GM06990 (cell line): ENCODE results near the gene CHN2.

Experiments used
- DNase-seq: peaks from one replicate; pipeline ENCODE4 v3.0.0-alpha.2; 2011; ENCODE audit not compliant: insufficient read length; ENCODE audit errors: extremely low read depth
- H3K27me3 ChIP-seq: replicated peaks from 2 replicates; pipeline ENCODE4 v1.6.0; 2011; ENCODE audit warnings: low read length; ENCODE audit not compliant: control insufficient read depth, insufficient read depth
- H3K36me3 ChIP-seq: 2 replicates; pipeline ENCODE4 v1.5.1; 2011; ENCODE audit warnings: low read length; ENCODE audit not compliant: control insufficient read depth, insufficient read depth
- H3K4me3 ChIP-seq: replicated peaks from 2 replicates; pipeline ENCODE4 v1.5.1; 2011; ENCODE audit warnings: low read depth, mild to moderate bottlenecking, control low read depth, low read length
- CTCF ChIP-seq: IDR thresholded peaks from 2 replicates; pipeline ENCODE4 v1.5.1; 2011; ENCODE audit warnings: low read length, control low read depth, mild to moderate bottlenecking, inconsistent platforms; ENCODE audit not compliant: insufficient read depth, poor library complexity, severe bottlenecking

CHN2 gene

GRCh38 chr7:29299086-29299485 lies 104.5 kb downstream of the CHN2 start:
- no peak for DNase-seq

GRCh38 chr7:29300026-29300480 lies 105.5 kb downstream of the CHN2 start:
- H3K36me3 ChIP-seq = no peaks in the 10 kb centered on the region
- no peak for TF ChIP-seq CTCF
- DNase-seq = no peak
- no peaks in the 10 kb centered on the region; the same call in 1 of the 2 replicates for H3K27me3 ChIP-seq
- H3K4me3 ChIP-seq = no peak overlapping the region

More at GRCh38 chr7:29299086-29299485, 104.5 kb downstream of the CHN2 start:
- Histone ChIP-seq H3K4me3 (no peak overlapping the region), H3K36me3 (no peaks in the 10 kb centered on the region), H3K27me3 (no peaks in the 10 kb centered on the region; the same call in none of the 2 replicates)
- no peak for TF ChIP-seq CTCF

- DNase-seq = no peak
- Histone ChIP-seq H3K36me3 (no peaks in the 10 kb centered on the region), H3K4me3 (no peak overlapping the region), H3K27me3 (no peaks in the 10 kb centered on the region; the same call in 1 of the 2 replicates)
- TF ChIP-seq CTCF = no peak
Measured at GRCh38 chr7:29300649-29301048, 106.1 kb downstream of the CHN2 start.

- TF ChIP-seq CTCF = no peak
- no peak for DNase-seq
- no peaks in the 10 kb centered on the region; the same call in 1 of the 2 replicates for H3K27me3 ChIP-seq
- no peaks in the 10 kb centered on the region for H3K36me3 ChIP-seq
- no peak overlapping the region for H3K4me3 ChIP-seq
Measured at GRCh38 chr7:29302666-29303395, 108.3 kb downstream of the CHN2 start.

- Histone ChIP-seq H3K36me3 (no peaks in the 10 kb centered on the region), H3K4me3 (no peak overlapping the region), H3K27me3 (no peaks in the 10 kb centered on the region; the same call in none of the 2 replicates)
- DNase-seq = no peak
- no peak for TF ChIP-seq CTCF
Measured at GRCh38 chr7:29304756-29305155, 110.2 kb downstream of the CHN2 start.
